GM21390 (cell line): ENCODE measurements around the gene MYH7.
"Not testable (repeated sequence)": the region's sequence is repeated elsewhere in the genome, so short reads cannot be mapped to it uniquely, and the experiment has no call there.

Source experiments
- ATAC-seq: cut with Tn5 transposase; IDR thresholded peaks from one replicate; pipeline ENCODE4 v1.9.1; 2021; ENCODE audit not compliant: unreplicated experiment

The MYH7 gene

DNA sequence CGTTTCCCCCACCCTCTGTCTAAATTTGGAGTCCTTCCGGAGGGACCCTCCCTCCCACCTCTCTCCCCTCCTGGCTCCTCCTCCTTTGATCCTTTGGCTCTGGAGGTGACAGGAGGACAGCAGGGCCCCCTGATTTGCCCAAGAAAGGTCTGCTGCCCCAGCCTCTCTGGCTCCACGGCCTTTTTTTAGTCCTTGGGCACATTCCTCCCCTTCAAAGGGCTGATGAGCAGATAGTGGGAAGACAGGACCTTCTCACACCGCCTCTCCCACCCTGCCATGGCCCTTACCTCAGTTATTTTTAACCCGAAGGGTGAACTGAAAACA, 27.2 kb downstream of the MYH7 start:
- no peak for ATAC-seq

DNA sequence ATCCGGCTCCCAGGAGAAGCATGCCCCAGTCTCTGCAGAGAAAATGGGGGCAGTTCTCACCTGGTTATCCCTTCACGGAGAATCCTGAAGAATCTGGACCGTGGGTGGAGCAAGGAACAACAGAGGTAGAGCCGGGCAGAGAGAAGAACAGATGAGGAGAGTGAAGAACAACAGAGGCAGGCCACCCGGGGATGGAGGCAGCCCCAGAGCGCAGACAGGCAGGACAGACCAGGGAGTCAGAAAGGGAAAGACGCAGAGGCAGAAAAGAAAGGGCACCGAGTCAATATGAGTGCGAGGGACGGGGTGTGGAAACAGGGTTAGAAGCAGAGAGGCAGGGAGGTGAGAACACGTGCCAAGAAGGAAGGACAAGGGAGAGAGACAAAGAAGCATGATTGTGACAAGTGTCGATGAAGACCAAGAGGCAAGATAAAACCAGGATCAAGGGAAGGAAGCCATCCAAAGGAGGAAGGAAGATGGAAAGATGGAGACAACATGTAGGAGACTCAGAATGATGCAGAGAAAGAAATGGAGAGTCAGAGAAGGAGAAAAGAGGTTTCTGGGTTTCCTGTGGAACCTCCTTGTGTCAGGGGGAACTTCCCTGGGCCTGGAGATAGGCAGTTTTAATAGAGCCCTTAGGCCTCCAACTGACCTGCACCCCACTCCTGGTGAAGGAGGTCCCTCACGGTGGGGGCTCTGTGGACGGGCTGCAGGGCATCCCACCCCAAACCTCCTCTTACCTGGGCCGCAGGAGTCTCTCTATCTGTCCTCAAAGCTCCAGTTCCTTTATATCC, 27.7 kb downstream of the MYH7 start, which contains the start of gene MYH6:
Gene MYH6 (minus strand): TSS at position 758 of the 791 bp plus-strand sequence. CDS start 1,050 bp downstream, outside the sequence.
- ATAC-seq: no peak

DNA sequence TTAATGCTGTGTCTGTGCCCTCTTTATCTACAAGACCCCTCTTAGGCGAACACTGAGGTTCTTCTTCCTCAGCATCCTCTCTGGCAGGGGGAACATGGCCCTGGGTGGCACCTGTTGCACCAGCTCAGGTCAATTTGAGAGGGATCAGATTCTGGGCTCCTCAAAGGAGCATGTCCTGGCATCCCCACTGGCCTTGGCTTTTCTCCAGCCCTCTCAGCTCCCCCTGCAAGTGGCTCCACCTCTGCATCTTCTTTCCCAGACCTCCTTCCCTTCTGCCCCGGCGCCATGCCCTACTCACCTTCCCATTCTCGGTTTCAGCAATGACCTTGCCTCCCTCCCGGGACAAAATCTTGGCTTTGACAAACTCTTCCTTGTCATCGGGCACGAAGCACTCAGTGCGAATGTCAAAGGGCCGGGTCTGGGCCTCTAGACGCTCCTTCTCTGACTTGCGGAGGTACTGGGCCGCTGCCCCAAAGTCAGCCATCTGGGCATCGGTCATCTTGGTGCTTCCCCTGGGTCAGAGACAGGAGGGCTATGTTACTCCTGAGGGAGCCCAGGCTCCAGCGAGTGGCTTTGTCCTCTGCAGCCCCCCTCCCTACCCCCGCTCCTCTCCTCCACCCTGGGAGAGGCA, 28.6 kb downstream of the MYH7 start:
- ATAC-seq: no peak

DNA sequence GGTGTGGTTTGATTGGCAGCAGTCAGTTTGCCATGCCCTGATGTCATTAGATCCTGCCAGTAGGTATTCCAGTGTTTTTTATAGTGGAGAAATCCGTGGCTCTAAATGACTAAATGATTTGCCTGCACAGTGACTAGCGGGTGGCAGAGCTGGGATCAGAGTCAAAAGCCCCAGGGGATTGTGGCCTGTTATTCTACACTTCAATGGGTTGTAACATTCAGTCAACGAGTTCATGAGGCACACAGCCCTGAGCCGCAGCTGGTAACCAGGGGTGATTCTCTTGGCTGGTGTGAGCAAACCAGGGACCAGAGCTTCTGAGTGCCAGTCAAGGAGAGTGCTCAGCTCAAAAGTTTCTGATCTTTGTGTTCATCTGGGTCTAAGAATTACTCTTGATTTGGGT, 29.2 kb downstream of the MYH7 start:
- ATAC-seq: no peak

DNA sequence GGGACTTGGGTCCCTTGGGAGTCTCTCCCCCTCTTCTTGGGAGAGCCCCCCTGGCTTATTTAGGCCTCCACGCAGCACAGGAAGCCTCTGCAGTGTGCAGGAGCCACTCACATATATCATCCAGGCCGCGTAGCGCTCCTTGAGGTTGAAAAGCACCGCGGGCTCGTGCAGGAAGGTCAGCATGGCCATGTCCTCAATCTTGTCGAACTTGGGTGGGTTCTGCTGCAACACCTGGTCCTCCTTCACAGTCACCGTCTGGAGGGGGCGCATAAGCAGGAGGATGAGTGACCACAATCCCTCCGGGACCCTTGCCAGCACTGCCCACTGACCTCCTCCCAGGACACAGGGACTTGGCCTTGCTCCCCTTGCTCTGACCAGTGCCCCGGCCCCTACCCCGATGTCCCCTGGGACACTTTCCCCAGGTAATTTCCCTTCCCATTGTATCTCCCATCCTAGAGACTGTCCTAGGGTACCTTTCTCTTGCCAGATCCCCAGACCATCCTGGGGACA, 29.9 kb downstream of the MYH7 start:
- no peak for ATAC-seq

DNA sequence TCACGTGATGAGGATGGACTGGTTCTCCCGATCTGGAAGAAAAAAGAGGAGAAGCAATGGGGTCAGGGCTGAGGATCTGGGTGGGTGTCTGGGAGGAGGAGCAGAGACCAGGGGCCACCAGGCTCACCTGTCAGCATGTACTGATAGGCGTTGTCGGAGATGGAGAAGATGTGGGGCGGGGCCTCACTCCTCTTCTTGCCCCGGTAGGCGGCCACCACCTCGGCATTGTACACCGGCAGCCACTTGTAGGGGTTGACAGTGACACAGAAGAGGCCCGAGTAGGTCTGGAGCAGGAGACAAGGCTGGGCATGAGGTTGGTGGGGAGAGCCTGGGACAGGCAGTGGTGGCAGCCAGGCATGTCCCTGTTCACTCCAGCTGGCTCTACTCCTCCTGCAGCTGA, 30.4 kb downstream of the MYH7 start:
- ATAC-seq: no peak

DNA sequence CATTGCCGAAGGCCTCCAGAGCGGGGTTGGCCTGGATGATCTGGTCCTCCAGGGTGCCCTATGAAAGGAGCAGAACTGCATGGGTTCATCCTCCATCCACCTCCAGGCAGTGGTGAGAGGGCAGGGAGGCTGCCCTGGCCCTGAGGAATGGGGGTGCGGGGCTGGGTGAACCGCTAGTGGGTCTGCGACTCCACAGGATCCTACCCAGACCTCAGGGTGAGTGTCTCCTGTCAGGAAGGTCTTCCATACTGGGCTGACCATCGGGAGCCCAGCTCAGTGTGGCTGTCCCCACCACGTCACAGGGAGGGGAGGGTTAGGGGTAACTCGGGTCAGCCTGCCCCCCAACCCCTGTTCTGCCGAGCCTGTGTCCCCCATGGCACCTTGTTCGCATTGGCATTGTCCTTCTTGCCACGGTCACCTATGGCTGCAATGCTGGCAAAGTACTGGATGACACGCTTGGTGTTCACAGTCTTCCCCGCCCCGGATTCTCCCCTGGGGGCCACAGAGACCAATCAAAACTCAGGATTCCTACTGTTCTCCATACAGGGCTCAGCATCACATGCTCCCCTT, 31.0 kb downstream of the MYH7 start:
- ATAC-seq: no peak

DNA sequence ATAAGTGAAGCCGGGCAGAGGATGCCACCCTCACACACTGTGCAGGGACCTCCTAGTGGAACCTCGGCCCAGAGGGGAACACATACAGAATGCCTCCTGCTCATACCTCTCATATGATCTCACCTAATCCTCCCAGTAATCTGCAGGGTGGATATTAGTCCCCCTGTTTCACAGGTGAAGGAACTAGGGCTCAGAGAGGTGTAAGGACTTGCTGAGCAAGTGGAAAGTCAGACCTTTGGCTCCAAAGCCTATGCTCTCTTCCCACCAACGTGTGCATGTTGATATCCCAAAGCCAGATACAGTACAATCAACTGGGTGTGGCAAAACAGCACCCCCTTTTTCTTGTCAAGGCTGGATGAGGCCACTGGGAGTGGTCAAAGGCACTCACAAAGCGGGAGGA, 31.6 kb downstream of the MYH7 start:
- ATAC-seq: no peak

DNA sequence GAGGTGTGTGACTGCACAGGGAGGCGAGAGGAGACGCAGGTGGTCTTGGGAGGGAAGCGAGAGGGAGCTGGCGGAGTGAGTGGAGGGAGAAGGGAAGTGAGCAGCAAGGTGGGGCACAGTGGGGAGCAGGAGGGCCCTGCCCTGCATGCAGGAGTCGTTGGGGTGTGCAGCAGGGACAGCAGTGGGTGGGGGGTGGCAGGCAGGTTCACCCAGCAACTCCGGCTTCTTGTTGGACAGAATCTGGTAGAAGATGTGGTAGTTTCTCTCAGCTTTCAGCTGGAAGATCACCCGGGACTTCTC, 32.4 kb downstream of the MYH7 start:
- no peak for ATAC-seq

DNA sequence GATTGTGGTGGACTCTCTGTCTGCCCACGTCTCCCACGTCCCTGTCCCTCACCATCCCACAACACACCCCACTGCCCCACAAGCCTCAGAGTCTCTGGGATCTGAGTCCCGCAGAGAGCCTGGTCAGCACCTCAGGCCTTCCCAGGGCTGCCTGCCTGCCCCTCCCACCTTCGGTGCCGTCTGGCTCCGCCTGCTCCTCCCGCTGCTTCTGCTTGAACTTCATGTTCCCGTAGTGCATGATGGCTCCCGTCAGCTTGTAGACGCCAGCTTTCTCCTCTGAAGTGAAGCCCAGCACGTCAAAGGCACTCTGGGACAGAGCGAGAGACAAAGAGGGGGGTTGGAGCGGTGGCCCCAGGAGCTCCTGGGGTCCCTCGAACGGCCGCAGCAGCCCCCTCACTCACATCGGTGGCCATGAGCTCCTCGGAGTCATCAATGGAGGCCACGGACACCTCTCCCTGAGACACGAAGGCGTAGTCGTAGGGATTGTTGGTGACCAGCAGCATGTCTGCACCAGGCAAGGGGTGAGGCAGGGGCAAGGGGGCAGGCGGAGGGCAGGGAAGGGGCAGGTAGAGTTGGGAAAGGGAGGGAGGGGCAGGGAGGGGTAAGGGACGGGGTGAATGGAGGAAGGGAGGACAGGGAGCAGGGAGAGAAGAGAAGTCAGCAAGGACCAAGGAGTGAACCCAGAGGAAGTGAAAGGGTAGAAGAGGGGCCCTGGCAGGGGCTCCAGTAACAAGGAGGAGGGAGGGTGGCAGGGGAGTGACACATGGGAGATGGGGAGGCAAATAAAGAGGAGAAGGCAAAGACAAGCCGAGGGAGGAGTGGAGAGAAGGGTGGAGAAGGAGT, 32.9 kb downstream of the MYH7 start:
- no peak for ATAC-seq

DNA sequence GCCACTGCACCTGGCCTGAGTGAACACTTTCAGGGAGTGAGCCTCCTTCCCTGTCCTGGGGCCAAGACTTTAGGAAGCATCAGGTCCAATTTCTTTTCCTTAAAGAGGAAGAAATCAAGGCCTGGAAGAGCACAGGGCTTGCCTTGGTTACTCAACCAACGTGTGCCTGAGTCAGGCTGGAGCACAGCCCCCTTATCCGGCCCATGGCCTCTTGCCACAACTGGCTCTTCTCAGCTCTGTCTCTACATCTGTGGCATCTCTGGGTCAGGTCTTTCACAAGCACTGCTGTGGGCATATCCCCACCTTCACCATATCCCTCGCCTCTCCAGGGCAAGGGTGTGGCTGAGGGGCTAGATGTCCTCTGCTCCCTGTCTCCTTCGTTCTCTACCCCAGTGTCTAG, 34.2 kb downstream of the MYH7 start:
- ATAC-seq: no peak

DNA sequence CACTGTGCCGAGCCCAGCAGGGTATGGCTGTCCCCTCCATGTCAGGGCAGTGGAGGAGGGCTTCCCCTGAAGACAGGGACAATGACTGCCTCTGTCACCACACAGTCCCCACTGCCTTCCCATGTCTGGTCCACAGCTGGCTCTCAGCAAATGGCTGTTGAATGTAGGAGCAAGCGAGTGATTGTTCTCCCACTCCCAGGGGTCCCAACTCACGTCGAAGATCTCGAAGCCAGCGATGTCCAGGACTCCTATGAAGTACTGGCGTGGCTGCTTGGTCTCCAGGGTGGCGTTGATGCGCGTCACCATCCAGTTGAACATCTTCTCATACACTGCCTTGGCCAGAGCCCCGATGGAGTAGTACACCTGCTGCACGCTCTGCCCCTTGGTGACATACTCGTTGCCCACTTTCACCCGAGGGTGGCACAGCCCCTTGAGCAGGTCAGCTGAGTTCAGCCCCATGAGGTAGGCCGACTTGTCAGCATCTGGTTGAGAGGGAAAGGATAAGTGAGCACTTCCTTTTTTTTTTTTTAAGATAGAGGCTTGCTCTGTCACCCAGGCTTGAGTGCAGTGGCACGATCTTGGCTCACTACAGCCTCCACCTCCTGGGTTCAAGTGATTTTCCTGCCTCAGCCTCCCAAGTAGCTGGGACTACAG, 34.8 kb downstream of the MYH7 start:
- not testable (repeated sequence) for ATAC-seq

DNA sequence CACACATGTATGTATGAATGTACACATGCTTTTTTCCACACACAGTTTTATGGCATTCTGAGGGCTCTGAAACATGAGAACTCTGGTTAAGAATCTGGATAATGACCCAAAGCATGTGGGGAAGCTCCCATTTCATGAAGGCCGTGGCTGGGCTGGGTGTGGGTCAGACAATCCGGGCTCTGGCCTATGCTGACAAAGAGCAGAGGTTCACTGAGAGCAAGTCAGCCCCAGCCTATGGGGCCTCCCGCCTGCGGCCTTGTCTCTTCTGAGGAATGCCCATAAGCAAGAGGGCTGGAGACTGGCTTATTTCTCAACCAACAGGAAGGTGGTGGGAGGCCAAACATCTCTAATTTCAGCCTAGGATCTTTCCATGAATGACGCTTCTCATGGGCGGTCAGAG, 35.9 kb downstream of the MYH7 start:
- ATAC-seq: no peak

DNA sequence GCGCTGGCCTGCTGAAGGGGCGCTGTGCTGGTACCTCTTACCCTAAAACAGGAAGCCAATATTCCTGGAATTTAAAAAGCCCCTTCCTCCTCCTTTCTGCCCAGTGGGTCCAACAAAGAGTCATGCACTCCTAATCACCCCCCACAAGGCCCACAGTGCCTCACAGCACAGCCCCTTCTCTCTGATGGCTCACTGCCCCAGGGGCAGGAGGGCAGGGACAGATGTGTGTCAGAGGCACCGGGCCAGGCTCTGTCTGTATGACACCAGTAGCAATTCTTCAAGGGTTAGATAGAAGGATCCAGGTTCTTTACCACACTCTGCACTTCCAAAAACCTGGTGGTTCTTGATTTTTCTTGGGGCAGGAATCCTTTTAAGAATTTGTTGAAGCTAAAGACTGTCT, 36.3 kb downstream of the MYH7 start:
- ATAC-seq: no peak

DNA sequence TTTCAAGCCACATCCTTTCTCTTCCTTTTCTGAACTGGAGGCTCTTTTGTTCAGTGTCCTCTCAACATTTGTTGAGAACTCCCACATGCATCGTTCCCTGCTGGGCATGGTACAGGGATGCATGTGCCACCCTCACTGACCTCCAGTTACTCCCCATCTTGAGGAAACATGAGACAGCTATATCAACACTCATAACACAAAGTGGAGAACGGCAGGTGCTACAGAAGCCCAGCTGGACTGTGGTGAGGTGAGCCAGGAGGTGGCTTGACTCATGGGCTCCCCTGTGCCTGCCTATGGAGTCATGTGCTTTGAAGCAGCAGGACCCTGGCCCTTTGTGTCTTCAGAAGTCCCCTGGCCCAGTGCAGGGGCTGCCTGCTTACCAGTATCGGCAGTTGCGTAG, 37.1 kb downstream of the MYH7 start:
- ATAC-seq: no peak

DNA sequence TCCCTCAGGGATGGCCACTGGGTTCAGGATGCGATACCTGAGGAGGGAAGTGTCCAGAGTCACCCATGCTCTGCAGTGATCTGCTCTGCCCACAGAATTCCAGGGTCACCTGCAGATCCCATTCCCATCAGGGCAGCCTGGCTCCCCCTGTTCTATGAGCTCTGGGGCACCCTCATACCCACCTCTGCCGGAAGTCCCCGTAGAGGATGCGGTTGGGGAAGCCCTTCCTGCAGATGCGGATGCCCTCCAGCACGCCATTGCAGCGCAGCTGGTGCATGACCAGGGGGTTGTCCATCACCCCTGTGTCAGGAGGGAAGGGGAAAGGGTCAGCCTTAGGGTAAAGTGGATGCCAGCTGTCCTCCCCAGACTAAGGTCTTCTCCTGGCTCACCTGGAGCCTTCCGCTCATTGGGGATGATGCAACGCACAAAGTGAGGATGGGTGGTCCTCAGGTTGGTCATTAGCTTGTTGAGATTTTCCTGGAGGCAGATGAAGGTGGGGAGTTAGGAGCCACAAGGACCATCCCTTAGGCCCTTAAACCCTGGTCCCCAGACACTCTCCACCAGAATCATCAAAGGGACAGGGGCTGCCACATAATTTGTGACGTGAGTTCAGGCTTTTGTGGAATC, 38.6 kb downstream of the MYH7 start:
- ATAC-seq: no peak

DNA sequence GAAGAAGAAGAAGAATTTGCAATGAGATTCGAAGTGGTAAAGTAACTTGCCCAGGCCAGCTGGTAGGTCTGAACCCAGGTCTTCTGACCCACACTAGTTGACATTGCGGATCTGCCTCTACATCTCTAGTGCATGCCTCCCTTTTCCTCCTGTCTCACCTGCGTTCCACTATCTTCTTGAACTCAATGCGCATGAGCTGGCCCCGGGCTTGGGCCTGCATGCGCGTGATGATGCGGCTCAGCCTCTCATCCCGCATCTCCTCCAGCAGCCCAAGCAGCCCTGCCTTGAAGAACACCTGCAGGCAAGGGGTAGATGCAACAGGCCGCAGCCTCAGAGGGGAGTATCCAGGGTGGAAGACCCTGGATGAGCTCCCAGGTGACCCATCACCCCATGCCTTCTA, 39.3 kb downstream of the MYH7 start:
- no peak for ATAC-seq

DNA sequence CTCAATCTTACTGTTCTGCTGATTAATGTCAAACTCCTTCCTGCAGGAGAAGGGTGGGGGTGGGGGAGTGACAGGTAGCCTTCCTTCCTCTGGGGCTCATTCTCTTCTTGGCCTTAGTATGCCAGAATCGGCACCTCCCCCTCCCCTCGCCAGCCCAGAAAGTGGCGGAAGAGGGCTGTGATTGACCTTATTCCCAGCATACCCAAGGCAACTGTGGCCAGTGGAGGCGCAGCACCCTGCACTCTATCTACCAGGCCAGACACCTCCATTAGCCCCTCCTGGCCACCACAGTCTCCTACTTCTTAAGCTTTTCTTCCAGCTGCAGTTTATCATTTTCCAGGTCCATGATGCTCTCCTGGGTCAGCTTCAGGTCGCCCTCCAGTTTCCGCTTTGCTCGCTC, 42.8 kb downstream of the MYH7 start:
- no peak for ATAC-seq

DNA sequence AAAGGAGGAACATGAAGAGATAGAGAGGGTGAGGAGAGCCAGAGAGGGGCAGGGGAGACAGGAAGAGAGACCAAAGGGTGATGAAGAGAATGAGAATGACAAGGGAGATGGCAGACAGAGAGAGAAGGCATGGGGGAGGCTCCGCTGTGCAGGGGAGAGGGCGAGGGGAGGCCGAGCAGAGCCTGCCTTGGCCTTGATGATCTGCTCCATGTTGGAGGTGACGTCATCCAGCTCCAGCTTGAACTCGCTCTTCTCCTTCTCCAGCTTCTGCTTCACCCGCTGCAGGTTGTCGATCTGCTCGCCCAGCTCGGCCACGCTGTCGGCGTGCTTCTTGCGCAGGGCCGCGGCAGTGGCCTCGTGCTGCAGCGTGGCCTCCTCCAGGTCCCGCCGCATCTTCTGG, 45.6 kb downstream of the MYH7 start:
- ATAC-seq: not testable (repeated sequence)

DNA sequence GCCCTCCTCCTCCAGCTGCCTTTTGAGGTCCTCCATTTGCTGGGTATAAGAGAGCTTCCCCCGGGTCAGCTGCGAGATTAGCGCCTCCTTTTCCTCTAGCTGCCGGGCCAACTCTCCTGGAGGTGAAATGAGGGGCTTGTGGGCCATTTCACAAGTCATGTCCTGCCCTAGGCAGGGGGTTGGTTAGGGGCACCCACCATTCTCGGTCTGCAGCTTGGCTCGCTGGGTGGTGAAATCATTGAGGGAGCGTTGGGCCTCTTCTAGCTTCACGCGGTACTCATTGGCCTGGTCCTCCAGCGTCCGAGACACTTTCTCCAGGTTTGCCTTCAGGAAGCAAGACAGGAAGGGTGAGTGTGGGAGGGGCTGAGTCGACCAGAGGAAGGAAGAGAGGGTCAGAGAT, 46.1 kb downstream of the MYH7 start:
- no peak for ATAC-seq

DNA sequence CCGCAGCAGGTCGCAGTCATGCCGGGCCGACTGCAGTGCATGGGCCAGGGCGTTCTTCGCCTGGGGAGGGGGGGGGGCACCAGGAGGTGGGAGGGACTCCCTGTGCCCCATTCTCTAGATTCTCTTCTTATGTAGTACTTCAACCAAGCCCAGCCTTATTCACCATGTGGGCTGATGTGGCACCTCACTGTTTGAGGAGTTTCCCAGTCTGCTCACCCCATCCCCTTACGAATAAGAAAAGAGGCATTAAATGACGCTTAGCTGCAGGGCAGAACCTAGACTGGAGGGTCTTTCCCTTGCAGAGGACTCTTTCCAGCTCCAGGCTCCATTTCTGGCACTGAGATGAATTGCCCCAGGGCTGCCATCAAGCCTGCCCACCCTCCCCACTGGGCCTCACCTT, 46.5 kb downstream of the MYH7 start:
- no peak for ATAC-seq
